ENCODE measurements around the gene KLHL15. TPM values are rescaled to one million over a fixed set of nuclear protein-coding genes. Genes with fewer than 3 reads are reported as not detected.

KLHL15 gene, protein sequence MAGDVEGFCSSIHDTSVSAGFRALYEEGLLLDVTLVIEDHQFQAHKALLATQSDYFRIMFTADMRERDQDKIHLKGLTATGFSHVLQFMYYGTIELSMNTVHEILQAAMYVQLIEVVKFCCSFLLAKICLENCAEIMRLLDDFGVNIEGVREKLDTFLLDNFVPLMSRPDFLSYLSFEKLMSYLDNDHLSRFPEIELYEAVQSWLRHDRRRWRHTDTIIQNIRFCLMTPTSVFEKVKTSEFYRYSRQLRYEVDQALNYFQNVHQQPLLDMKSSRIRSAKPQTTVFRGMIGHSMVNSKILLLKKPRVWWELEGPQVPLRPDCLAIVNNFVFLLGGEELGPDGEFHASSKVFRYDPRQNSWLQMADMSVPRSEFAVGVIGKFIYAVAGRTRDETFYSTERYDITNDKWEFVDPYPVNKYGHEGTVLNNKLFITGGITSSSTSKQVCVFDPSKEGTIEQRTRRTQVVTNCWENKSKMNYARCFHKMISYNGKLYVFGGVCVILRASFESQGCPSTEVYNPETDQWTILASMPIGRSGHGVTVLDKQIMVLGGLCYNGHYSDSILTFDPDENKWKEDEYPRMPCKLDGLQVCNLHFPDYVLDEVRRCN
- total RNA-seq, result 1 to 10 TPM; 3.1 to 7.4 (median 5.5) TPM

DNA sequence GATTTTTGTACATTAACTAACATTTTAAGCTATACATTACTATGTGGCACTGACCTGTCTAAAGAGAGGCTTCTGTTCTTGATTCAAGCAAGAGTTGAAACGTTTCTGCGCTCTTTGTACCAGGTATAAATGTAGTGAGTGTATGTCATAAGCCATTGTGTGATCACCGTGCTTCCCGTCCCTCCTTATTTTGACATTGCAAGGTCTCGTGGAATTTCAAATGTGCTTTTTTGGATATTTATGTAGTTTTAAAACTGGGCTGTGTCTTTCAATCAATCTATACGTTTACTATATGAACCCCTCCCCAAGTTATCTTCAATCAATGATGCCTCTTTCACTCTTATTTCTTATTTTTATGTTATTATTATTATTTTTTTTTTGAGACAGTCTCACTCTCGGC is at the start of gene KLHL15:
Gene KLHL15 (minus strand): TSS at position 101 of the 400 bp plus-strand sequence. CDS start 20,493 bp downstream, outside the sequence.
- Histone ChIP-seq H3K4me1 (no peaks in the 10 kb centered on the region), H3K9me3 (peaks cover 0 to 4% (median 0%) of the 10 kb centered on the region in 4 donors), H3K27ac (peak within 1 kb of the TSS; percentile 91 to 98 (median 96)), H3K27me3 (no peaks in the 10 kb centered on the region), H3K36me3 (no peaks in the 10 kb centered on the region), H3K4me3 (peak within 1 kb of the TSS; percentile 69 to 83 (median 78))
- no peak for DNase-seq
- TF ChIP-seq, protein P1, sequence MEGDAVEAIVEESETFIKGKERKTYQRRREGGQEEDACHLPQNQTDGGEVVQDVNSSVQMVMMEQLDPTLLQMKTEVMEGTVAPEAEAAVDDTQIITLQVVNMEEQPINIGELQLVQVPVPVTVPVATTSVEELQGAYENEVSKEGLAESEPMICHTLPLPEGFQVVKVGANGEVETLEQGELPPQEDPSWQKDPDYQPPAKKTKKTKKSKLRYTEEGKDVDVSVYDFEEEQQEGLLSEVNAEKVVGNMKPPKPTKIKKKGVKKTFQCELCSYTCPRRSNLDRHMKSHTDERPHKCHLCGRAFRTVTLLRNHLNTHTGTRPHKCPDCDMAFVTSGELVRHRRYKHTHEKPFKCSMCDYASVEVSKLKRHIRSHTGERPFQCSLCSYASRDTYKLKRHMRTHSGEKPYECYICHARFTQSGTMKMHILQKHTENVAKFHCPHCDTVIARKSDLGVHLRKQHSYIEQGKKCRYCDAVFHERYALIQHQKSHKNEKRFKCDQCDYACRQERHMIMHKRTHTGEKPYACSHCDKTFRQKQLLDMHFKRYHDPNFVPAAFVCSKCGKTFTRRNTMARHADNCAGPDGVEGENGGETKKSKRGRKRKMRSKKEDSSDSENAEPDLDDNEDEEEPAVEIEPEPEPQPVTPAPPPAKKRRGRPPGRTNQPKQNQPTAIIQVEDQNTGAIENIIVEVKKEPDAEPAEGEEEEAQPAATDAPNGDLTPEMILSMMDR (IDR thresholded peaks at IDR 0.05), result no peak
- no peak for TF ChIP-seq POLR2A (IDR thresholded peaks at IDR 0.05)

DNA sequence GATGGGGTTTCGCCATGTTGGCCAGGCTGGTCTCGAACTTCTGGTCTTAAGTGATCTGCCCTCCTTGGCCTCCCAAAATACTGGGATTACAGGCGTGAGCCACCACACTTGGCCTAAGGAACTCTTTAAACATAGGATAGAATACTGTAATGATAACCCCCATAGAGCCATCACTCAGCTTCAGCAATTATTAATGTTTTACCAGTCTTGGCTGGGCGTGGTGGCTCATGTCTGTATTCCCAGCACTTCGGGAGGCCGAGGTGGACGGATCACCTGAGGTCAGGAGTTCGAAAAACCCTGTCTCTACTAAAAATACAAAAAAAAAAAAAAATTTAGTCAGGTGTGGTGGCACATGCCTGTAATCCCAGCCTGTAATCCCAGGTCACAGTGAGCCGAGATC is 42.9 kb upstream of the KLHL15 start:
- H3K27me3 ChIP-seq, result no peaks in the 10 kb centered on the region
- DNase-seq, result no peak
- H3K4me1 ChIP-seq, result no peaks in the 10 kb centered on the region
- no peak overlapping the region for H3K27ac ChIP-seq
- no peak overlapping the region for H3K4me3 ChIP-seq
- H3K36me3 ChIP-seq, result peaks cover 0 to 46% (median 3%) of the 10 kb centered on the region in 3 donors
- H3K9me3 ChIP-seq, result no peaks in the 10 kb centered on the region
- TF ChIP-seq POLR2A (IDR thresholded peaks at IDR 0.05), result no peak
- TF ChIP-seq, protein P1 (IDR thresholded peaks at IDR 0.05), result no peak

DNA sequence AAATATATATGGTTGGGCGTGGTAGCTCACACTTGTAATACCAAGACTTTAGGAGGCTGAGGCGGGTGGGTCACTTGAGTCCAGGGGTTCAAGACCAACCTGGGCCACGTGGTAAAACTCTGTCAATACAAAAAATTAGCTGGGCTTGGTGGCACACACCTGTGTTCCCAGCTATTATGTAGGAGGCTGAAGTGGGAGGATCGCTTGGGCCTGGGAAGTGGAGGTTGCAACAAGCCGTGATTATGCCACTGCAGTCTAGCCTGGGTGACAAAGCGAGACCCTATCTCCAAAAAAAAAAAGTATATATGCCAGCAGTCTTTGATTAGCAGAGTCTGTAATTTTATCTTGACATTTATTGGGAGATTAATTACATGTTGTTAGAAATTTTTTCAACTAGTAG is 36.5 kb upstream of the KLHL15 start:
- Histone ChIP-seq H3K27ac (no peak overlapping the region), H3K9me3 (no peaks in the 10 kb centered on the region), H3K4me1 (no peaks in the 10 kb centered on the region), H3K4me3 (no peak overlapping the region), H3K36me3 (peaks cover 0 to 57% (median 3%) of the 10 kb centered on the region in 3 donors), H3K27me3 (no peaks in the 10 kb centered on the region)
- no peak for DNase-seq
- TF ChIP-seq, protein P1 (IDR thresholded peaks at IDR 0.05), result no peak
- TF ChIP-seq POLR2A (IDR thresholded peaks at IDR 0.05), result no peak

DNA sequence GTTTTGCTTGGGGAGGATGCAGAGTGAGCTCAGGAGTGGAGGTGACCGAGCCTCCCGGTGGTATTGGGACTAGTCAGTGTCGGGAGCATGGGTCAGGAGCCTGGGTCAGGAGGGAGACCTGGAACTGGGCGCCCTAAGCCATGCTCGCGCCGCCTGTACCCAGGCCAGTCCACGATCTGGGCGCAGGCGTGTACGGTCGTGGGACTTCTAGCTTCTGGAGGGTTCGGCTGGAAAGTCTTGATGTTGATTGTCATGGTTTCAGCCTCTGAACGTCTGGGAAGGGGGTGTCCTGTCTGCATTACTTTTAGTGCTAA is 28.0 kb upstream of the KLHL15 start:
- no peaks in the 10 kb centered on the region for H3K4me1 ChIP-seq
- peak overlapping the region; percentile 81 to 97 (median 90) for H3K27ac ChIP-seq
- H3K36me3 ChIP-seq, result peaks cover 0 to 13% (median under 1%) of the 10 kb centered on the region in 3 donors
- no peak for DNase-seq
- peak overlapping the region in 2 of 4 donors; percentile 70 to 81 for H3K4me3 ChIP-seq
- H3K27me3 ChIP-seq, result no peaks in the 10 kb centered on the region
- no peaks in the 10 kb centered on the region for H3K9me3 ChIP-seq
- TF ChIP-seq POLR2A (IDR thresholded peaks at IDR 0.05), result no peak
- TF ChIP-seq, protein P1 (IDR thresholded peaks at IDR 0.05), result no peak

DNA sequence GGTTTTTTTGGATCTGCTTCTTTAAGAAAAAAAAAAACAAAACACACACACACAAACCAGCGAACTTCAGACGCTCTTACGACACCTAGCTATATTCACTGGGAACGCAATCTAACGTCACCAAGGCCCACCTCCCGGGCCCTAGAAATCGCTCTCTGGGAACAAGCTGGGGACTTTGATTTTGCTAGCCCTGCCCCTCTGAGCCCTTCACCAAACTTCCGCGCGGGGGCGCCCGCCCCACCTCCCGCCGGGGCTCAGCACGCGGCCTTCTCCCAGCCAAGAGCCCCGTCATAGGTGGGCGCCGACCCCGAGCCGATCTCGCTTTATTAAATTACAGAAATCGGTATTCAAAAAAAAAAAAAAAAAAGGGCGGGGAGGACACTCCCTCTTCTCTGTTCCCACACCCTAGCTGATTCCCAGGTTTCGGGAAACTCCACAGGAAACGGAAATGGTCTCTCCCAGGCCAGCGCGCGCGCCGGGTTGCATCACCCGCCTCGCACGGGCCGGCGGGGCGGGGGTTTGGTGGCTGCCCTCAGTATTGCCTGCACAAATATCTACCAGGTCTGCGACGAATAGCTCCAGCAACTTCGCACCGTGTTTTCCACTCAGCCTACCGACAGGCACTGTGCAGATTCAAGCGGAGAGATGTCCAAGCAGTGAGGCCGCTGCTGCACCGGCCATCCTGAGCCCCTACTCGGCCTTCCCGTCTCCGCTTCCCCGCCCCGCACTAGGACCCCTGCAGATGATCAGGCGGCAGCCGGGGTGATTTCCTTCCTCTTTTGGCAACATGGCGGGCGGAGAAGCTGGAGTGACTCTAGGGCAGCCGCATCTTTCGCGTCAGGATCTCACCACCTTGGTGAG is 27.4 kb upstream of the KLHL15 start, which contains the start of gene EIF2S3:
Gene EIF2S3 (plus strand): TSS at position 775 of the 861 bp plus-strand sequence. CDS start 13 bp downstream, at position 788.
- peak; percentile 87 to 95 (median 90) for DNase-seq
- peak within 1 kb of the TSS; percentile 81 to 97 (median 90) for H3K27ac ChIP-seq
- no peaks in the 10 kb centered on the region for H3K27me3 ChIP-seq
- H3K9me3 ChIP-seq, result no peaks in the 10 kb centered on the region
- peaks cover 0 to 9% (median 0%) of the 10 kb centered on the region in 3 donors for H3K36me3 ChIP-seq
- no peaks in the 10 kb centered on the region for H3K4me1 ChIP-seq
- TF ChIP-seq, protein P1 (IDR thresholded peaks at IDR 0.05), result peak; percentile 43 to 67 (median 58)
- TF ChIP-seq POLR2A (IDR thresholded peaks at IDR 0.05), result peak in 1 of 2 donors; percentile 55
- peak within 1 kb of the TSS in 2 of 4 donors; percentile 70 to 81 for H3K4me3 ChIP-seq

All from Peyer's patch (tissue), 4 donors.